Activated CD4-positive, alpha-beta T cell treated with anti-CD3 and anti-CD28 coated beads, Interleukin-2, amount 10 ng/mL, durations not matched to agents 24 days and 14 days (primary cell): ENCODE measurements around the gene RASSF6. TPM values are rescaled to one million over a fixed set of nuclear protein-coding genes. Genes with fewer than 3 reads are reported as not detected.
"Not testable (repeated sequence)": the region's sequence is repeated elsewhere in the genome, so short reads cannot be mapped to it uniquely, and the experiment has no call there.

Source experiments
- DNase-seq: peaks from one replicate; pipeline ENCODE4 v3.0.0; 2022
- H3K27ac Mint-ChIP-seq: one replicate; pipeline ENCODE4 v1.8.0; 2022; ENCODE audit warnings: mild to moderate bottlenecking, mixed read lengths
- H3K27me3 Mint-ChIP-seq: one replicate; pipeline ENCODE4 v1.8.0; 2022; ENCODE audit warnings: mixed read lengths
- H3K36me3 Mint-ChIP-seq: one replicate; pipeline ENCODE4 v1.8.0; 2022; ENCODE audit warnings: low read depth, mild to moderate bottlenecking, mixed read lengths
- H3K4me1 Mint-ChIP-seq: one replicate; pipeline ENCODE4 v1.8.0; 2021; ENCODE audit warnings: mixed read lengths
- H3K4me3 Mint-ChIP-seq: one replicate; pipeline ENCODE4 v1.8.0; 2022; ENCODE audit warnings: mild to moderate bottlenecking, moderate library complexity, mixed read lengths
- H3K9me3 Mint-ChIP-seq: one replicate; pipeline ENCODE4 v1.8.0; 2021; ENCODE audit warnings: mixed read lengths
- intact Hi-C: fragments of 100-400 bp; cut with micrococcal nuclease; formaldehyde crosslinking; loops from one replicate; pipeline ENCODE4 v1.15.1; 2023
- total RNA-seq: library from RNA; stranded (reverse); gene quantifications from 2 replicates; pipeline ENCODE4 v1.2.3, GENCODE V29; 2022

RASSF6 gene
- total RNA-seq, 1 donor from 2014 or later, result not detected

GRCh38 chr4:73603854-73604584, 16.2 kb downstream of the RASSF6 start:
- Mint-ChIP-seq H3K4me1 (peaks cover 10% of the 10 kb centered on the region), H3K36me3 (no peaks in the 10 kb centered on the region), H3K4me3 (no peak overlapping the region), H3K27me3 (peaks cover 2% of the 10 kb centered on the region), H3K27ac (no peak overlapping the region), H3K9me3 (no peaks in the 10 kb centered on the region)
- intact Hi-C loops, result no loop called here
- DNase-seq, result no peak

GRCh38 chr4:73603271-73603710, 16.9 kb downstream of the RASSF6 start:
- no peaks in the 10 kb centered on the region for H3K9me3 Mint-ChIP-seq
- no peaks in the 10 kb centered on the region for H3K36me3 Mint-ChIP-seq
- peaks cover 3% of the 10 kb centered on the region for H3K27me3 Mint-ChIP-seq
- no peak overlapping the region for H3K27ac Mint-ChIP-seq
- peaks cover 10% of the 10 kb centered on the region for H3K4me1 Mint-ChIP-seq
- no peak for DNase-seq
- intact Hi-C loops, result no loop called here
- H3K4me3 Mint-ChIP-seq, result no peak overlapping the region

DNA sequence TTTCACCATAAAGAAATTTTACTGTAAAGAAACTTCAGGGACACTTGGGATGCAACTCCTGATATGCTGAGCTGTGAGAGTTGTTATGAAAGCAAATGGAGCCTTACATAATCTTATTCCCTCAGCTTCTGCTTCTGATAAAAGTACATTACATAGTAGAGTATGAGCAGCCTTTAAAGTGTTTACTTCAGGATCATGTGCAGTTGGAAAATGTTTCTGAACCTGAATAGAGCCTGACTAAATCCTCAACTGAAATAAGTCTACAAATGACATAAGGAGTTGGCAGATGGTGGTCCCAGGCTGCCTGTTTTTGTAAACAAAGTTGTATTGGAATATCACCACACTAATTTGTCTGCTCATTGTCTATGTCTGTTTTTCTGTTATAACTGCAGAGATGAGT, 19.3 kb downstream of the RASSF6 start:
- intact Hi-C loops, result no loop called here
- Mint-ChIP-seq H3K27me3 (peaks cover 6% of the 10 kb centered on the region), H3K4me1 (no peaks in the 10 kb centered on the region), H3K36me3 (no peaks in the 10 kb centered on the region), H3K27ac (no peak overlapping the region), H3K4me3 (no peak overlapping the region), H3K9me3 (no peaks in the 10 kb centered on the region)
- DNase-seq, result no peak

DNA sequence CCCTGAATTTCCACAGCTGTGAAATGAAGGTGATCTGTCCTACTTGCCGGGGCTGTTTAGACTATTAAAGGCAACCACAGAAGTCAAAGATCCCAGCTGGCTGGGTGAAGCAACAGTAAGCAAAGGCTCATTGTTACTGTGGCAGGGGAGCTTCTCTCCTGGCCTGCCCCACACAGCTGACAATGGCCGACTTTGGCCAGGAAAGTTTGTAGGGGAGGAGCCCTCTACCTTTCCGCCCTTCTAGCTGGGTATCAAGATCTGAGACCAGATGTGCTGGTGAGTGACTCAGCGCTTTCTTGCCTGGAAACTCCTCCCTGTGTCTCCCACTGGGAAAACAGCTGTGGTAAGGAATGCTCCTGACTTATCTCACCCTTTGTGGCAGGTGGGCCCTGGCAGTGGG, 21.1 kb downstream of the RASSF6 start:
- no peak for DNase-seq
- intact Hi-C loops, result no loop called here
- Mint-ChIP-seq H3K4me1 (no peaks in the 10 kb centered on the region), H3K9me3 (no peaks in the 10 kb centered on the region), H3K27ac (no peak overlapping the region), H3K4me3 (no peak overlapping the region), H3K36me3 (no peaks in the 10 kb centered on the region), H3K27me3 (peaks cover 6% of the 10 kb centered on the region)

- no peak overlapping the region for H3K4me3 Mint-ChIP-seq
- intact Hi-C loops, result no loop called here
- no peak for DNase-seq
- no peaks in the 10 kb centered on the region for H3K4me1 Mint-ChIP-seq
- H3K27ac Mint-ChIP-seq, result no peak overlapping the region
- H3K9me3 Mint-ChIP-seq, result no peaks in the 10 kb centered on the region
- peaks cover 6% of the 10 kb centered on the region for H3K27me3 Mint-ChIP-seq
- H3K36me3 Mint-ChIP-seq, result no peaks in the 10 kb centered on the region
These were observed 22.6 kb downstream of the RASSF6 start for GRCh38 chr4:73597594-73597993.

GRCh38 chr4:73597183-73597582, 23.1 kb downstream of the RASSF6 start:
- not testable (repeated sequence) for H3K4me3 Mint-ChIP-seq, H3K4me1 Mint-ChIP-seq

DNA sequence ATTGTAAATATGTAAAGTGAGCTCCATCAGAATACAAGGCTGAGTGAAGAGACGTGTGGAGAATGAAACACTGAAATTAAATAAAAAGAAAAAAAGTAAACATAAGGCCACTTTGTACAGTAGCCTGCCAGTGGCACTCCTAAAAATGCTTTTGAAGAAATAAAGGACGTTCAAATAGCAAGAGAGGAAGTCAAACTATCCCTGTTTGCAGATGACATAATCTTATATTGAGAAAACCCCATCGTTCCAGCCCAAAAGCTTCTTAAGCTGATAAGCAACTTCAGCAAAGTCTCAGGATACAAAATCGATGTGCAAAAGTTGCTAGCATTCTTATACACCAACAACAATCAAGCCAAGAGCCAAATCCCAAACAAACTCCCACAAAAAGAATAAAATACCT, 24.2 kb downstream of the RASSF6 start:
- Mint-ChIP-seq H3K27ac (no peak overlapping the region), H3K4me3 (no peak overlapping the region), H3K9me3 (no peaks in the 10 kb centered on the region), H3K27me3 (peaks cover 6% of the 10 kb centered on the region), H3K36me3 (no peaks in the 10 kb centered on the region), H3K4me1 (no peaks in the 10 kb centered on the region)
- intact Hi-C loops, result no loop called here
- no peak for DNase-seq

More at GRCh38 chr4:73597183-73597582, 23.1 kb downstream of the RASSF6 start:
- H3K9me3 Mint-ChIP-seq, DNase-seq, intact Hi-C loops, H3K27ac Mint-ChIP-seq, H3K36me3 Mint-ChIP-seq, H3K27me3 Mint-ChIP-seq: not testable (repeated sequence)

GRCh38 chr4:73593631-73594241, 26.5 kb downstream of the RASSF6 start:
- intact Hi-C loops, result loop anchor here (2.0 to 5.0 kb wide), 2 partner anchors 59 to 541 kb away; no protein-coding TSS in a partner anchor
- Mint-ChIP-seq H3K27ac (no peak overlapping the region), H3K4me3 (no peak overlapping the region), H3K4me1 (no peaks in the 10 kb centered on the region), H3K9me3 (no peaks in the 10 kb centered on the region), H3K27me3 (peaks cover 2% of the 10 kb centered on the region), H3K36me3 (no peaks in the 10 kb centered on the region)
- no peak for DNase-seq

DNA sequence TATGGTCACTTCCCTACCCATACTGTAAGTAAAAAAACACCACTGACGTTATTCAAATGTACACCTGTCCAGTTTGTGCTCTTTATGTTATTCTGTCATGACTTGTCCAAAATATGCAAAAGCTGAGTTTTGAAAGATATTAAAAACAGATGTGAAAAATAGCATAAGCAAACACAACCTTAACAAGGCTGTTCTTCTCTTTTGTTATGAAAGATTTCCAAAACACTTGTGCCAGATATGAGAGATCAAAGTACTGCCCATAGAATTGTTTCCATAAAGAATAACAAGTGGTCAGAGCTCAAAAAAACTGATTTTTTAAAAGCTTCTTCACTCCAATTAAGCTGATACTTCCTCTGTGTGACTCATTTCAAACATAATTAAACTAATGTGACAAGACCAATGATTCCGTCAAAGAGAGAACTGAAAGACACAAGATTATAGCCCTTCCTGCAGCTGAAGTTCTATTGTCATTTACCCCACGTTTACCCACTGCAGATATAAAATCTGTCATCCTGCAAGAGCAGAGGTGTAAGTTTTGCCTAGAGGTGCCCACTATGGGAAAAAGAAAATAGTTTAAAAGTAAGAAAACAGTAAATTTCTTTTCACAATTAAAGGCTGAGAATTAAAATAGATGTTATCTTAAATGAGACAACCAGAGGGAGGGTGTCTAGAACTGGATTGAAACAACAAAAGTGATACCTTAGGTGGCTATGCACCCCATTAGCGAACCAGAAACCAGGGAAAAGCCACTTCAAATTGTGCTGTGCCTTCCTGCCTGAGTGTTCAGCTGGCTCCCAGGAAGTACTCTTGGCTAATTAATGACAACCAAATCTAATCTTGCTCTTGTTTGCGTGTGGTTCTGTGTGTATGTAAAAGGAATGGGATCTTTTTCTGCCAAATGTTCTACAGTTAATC, 30.1 kb downstream of the RASSF6 start:
- no peaks in the 10 kb centered on the region for H3K4me1 Mint-ChIP-seq
- no peak for DNase-seq
- intact Hi-C loops, result loop anchor here (5.0 kb wide), 1 partner anchor 62 kb away; no protein-coding TSS in a partner anchor
- no peak overlapping the region for H3K4me3 Mint-ChIP-seq
- H3K27ac Mint-ChIP-seq, result no peak overlapping the region
- no peaks in the 10 kb centered on the region for H3K36me3 Mint-ChIP-seq
- H3K27me3 Mint-ChIP-seq, result no peaks in the 10 kb centered on the region
- H3K9me3 Mint-ChIP-seq, result no peaks in the 10 kb centered on the region

- intact Hi-C loops, result no loop called here
- Mint-ChIP-seq H3K4me3 (no peak overlapping the region), H3K9me3 (no peaks in the 10 kb centered on the region), H3K27me3 (no peaks in the 10 kb centered on the region), H3K36me3 (no peaks in the 10 kb centered on the region), H3K27ac (no peak overlapping the region), H3K4me1 (no peaks in the 10 kb centered on the region)
- DNase-seq, result no peak
These were observed 30.9 kb downstream of the RASSF6 start for GRCh38 chr4:73589261-73589847.

DNA sequence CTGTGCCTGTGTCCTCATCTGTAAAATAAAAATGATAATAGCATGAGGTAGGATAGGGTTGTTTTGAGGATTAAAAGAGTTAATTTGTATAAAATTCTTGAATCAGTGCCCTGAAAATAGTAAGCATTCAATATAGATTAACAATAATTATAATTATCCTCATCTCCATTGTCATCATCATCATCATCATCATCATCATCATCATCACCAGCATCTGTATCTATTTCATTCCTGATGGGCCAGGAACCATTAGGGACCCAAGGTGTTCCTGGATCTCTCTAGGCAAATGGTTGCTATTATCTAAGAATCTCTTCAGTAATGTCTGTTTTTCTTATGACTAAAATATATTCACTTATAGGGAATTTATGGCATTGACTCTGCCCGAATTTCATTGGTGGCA, 31.6 kb downstream of the RASSF6 start:
- Mint-ChIP-seq H3K4me1 (no peaks in the 10 kb centered on the region), H3K36me3 (no peaks in the 10 kb centered on the region), H3K9me3 (no peaks in the 10 kb centered on the region), H3K27ac (no peak overlapping the region), H3K27me3 (no peaks in the 10 kb centered on the region), H3K4me3 (no peak overlapping the region)
- no peak for DNase-seq
- intact Hi-C loops, result no loop called here

- Mint-ChIP-seq H3K36me3 (no peaks in the 10 kb centered on the region), H3K9me3 (no peaks in the 10 kb centered on the region)
These were observed 33.6 kb downstream of the RASSF6 start for GRCh38 chr4:73586666-73587065.

GRCh38 chr4:73586040-73586439, 34.2 kb downstream of the RASSF6 start:
- Mint-ChIP-seq H3K36me3 (no peaks in the 10 kb centered on the region), H3K4me3 (no peak overlapping the region), H3K27me3 (no peaks in the 10 kb centered on the region), H3K27ac (no peak overlapping the region), H3K4me1 (no peaks in the 10 kb centered on the region), H3K9me3 (no peaks in the 10 kb centered on the region)
- intact Hi-C loops, result no loop called here
- no peak for DNase-seq

More at GRCh38 chr4:73586666-73587065, 33.6 kb downstream of the RASSF6 start:
- intact Hi-C loops, result no loop called here
- H3K27me3 Mint-ChIP-seq, result no peaks in the 10 kb centered on the region
- no peak overlapping the region for H3K4me3 Mint-ChIP-seq
- DNase-seq, result no peak
- H3K27ac Mint-ChIP-seq, result no peak overlapping the region
- H3K4me1 Mint-ChIP-seq, result no peaks in the 10 kb centered on the region
